Measurements from ENCODE around the gene ZFP36L2.

- TF ChIP-seq ZNF37A (tag by site-specific recombination; IDR thresholded peaks at IDR 0.05) (no peak), GLI2 (tag by site-specific recombination; IDR thresholded peaks at IDR 0.05; ENCODE audit: borderline replicate concordance, low read depth) (no peak), ZSCAN5A (tag by site-specific recombination; IDR thresholded peaks at IDR 0.05) (no peak), SETDB1 (IDR thresholded peaks at IDR 0.05; ENCODE audit: insufficient read length, low read length) (no peak), ZNF114 (tag by site-specific recombination; IDR thresholded peaks at IDR 0.05) (no peak), ZNF335 (tag by site-specific recombination; conservative IDR thresholded peaks at IDR 0.05) (no peak)
- TF ChIP-seq, protein P1, sequence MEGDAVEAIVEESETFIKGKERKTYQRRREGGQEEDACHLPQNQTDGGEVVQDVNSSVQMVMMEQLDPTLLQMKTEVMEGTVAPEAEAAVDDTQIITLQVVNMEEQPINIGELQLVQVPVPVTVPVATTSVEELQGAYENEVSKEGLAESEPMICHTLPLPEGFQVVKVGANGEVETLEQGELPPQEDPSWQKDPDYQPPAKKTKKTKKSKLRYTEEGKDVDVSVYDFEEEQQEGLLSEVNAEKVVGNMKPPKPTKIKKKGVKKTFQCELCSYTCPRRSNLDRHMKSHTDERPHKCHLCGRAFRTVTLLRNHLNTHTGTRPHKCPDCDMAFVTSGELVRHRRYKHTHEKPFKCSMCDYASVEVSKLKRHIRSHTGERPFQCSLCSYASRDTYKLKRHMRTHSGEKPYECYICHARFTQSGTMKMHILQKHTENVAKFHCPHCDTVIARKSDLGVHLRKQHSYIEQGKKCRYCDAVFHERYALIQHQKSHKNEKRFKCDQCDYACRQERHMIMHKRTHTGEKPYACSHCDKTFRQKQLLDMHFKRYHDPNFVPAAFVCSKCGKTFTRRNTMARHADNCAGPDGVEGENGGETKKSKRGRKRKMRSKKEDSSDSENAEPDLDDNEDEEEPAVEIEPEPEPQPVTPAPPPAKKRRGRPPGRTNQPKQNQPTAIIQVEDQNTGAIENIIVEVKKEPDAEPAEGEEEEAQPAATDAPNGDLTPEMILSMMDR (tag by site-specific recombination; IDR thresholded peaks at IDR 0.05) = no peak
- TF ChIP-seq, protein P2, sequence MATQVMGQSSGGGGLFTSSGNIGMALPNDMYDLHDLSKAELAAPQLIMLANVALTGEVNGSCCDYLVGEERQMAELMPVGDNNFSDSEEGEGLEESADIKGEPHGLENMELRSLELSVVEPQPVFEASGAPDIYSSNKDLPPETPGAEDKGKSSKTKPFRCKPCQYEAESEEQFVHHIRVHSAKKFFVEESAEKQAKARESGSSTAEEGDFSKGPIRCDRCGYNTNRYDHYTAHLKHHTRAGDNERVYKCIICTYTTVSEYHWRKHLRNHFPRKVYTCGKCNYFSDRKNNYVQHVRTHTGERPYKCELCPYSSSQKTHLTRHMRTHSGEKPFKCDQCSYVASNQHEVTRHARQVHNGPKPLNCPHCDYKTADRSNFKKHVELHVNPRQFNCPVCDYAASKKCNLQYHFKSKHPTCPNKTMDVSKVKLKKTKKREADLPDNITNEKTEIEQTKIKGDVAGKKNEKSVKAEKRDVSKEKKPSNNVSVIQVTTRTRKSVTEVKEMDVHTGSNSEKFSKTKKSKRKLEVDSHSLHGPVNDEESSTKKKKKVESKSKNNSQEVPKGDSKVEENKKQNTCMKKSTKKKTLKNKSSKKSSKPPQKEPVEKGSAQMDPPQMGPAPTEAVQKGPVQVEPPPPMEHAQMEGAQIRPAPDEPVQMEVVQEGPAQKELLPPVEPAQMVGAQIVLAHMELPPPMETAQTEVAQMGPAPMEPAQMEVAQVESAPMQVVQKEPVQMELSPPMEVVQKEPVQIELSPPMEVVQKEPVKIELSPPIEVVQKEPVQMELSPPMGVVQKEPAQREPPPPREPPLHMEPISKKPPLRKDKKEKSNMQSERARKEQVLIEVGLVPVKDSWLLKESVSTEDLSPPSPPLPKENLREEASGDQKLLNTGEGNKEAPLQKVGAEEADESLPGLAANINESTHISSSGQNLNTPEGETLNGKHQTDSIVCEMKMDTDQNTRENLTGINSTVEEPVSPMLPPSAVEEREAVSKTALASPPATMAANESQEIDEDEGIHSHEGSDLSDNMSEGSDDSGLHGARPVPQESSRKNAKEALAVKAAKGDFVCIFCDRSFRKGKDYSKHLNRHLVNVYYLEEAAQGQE (tag by site-specific recombination; IDR thresholded peaks at IDR 0.05) = no peak
- TF ChIP-seq, protein P3, sequence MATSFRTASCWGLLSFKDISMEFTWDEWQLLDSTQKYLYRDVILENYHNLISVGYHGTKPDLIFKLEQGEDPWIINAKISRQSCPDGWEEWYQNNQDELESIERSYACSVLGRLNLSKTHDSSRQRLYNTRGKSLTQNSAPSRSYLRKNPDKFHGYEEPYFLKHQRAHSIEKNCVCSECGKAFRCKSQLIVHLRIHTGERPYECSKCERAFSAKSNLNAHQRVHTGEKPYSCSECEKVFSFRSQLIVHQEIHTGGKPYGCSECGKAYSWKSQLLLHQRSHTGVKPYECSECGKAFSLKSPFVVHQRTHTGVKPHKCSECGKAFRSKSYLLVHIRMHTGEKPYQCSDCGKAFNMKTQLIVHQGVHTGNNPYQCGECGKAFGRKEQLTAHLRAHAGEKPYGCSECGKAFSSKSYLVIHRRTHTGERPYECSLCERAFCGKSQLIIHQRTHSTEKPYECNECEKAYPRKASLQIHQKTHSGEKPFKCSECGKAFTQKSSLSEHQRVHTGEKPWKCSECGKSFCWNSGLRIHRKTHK (tag by site-specific recombination; IDR thresholded peaks at IDR 0.05) = no peak
- TF ChIP-seq, protein P4, sequence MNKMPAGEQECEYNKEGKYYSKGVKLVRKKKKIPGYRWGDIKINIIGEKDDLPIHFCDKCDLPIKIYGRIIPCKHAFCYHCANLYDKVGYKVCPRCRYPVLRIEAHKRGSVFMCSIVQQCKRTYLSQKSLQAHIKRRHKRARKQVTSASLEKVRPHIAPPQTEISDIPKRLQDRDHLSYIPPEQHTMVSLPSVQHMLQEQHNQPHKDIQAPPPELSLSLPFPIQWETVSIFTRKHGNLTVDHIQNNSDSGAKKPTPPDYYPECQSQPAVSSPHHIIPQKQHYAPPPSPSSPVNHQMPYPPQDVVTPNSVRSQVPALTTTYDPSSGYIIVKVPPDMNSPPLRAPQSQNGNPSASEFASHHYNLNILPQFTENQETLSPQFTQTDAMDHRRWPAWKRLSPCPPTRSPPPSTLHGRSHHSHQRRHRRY (tag by site-specific recombination; IDR thresholded peaks at IDR 0.05) = no peak
Measured at GRCh38 chr2:43198263-43198662, 28.1 kb downstream of the ZFP36L2 start.
